H1 (cell line): ENCODE measurements around the gene ZNF584. TPM values are rescaled to one million over a fixed set of nuclear protein-coding genes. Genes with fewer than 3 reads are reported as not detected.

ENCODE experiments used
- SAP30 ChIP-seq: fragments of 300-600 bp; sonication (generic); IDR thresholded peaks from 2 replicates; pipeline ENCODE4 v1.7.1; 2012; ENCODE audit warnings: low read length, moderate library complexity, mild to moderate bottlenecking, inconsistent platforms; ENCODE audit not compliant: insufficient read depth, insufficient replicate concordance
- polyA plus RNA-seq, 7 experiments: library from polyadenylated mRNA; depleted of rRNA in 3 of 7; stranded (reverse) in 5 of 7; unstranded in 2 of 7; fragments of >200 nt in 5 of 7; fragments of 200-250 nt in 2 of 7; gene quantifications; 1 replicate in 5 of 7; 2 replicates in 1 of 7; 4 replicates in 1 of 7; pipeline versions ENCODE4 v1.2.1 to v1.2.3, GENCODE V29; 2011 to 2013; ENCODE audit warnings: missing spikeins in 2 of 7, mixed read lengths in 2 of 7
- total RNA-seq: library from RNA; stranded (reverse); fragmentation: NEBNext Ultra II Directional; extraction: Animal tissue kit (Norgen Biotek cat#: 25700); gene quantifications from 2 replicates; pipeline ENCODE4 v1.2.1, GENCODE V29; 2021
- TF ChIP-seq, protein P1 (sequence below): IDR thresholded peaks from 2 replicates; pipeline ENCODE4 v1.6.1; 2012; ENCODE audit warnings: inconsistent platforms
- TF ChIP-seq, protein P2 (sequence below): IDR thresholded peaks from 2 replicates; pipeline ENCODE4 v1.6.1; 2011; ENCODE audit warnings: low read depth, mild to moderate bottlenecking, low read length; ENCODE audit not compliant: insufficient read depth

ZNF584 gene
- total and polyA plus RNA-seq, 2 of the 8 experiments (the other 6 are each of a cell fraction or from before 2014, with no cell fraction given): 2.5 to 5.2 TPM

GRCh38 chr19:58361900-58362271 is 46.6 kb upstream of the ZNF584 start (continued):
- TF ChIP-seq, protein P1, sequence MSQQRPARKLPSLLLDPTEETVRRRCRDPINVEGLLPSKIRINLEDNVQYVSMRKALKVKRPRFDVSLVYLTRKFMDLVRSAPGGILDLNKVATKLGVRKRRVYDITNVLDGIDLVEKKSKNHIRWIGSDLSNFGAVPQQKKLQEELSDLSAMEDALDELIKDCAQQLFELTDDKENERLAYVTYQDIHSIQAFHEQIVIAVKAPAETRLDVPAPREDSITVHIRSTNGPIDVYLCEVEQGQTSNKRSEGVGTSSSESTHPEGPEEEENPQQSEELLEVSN: peak; percentile 74
- TF ChIP-seq SAP30: peak; percentile 90
- TF ChIP-seq, protein P2, sequence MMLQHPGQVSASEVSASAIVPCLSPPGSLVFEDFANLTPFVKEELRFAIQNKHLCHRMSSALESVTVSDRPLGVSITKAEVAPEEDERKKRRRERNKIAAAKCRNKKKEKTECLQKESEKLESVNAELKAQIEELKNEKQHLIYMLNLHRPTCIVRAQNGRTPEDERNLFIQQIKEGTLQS: no peak
